IMR-90 (cell line): ENCODE data around the gene NLRX1.

Source experiments
- BHLHE40 ChIP-seq: fragments of 150-350 bp; IDR thresholded peaks from 2 replicates; pipeline ENCODE4 v1.6.1; 2016; ENCODE audit warnings: mild to moderate bottlenecking, low read depth, low read length
- CEBPB ChIP-seq: IDR thresholded peaks from 2 replicates; pipeline ENCODE4 v1.6.1; 2012; ENCODE audit warnings: low read depth, low read length, improper control_type of control experiment
- CHD1 ChIP-seq: IDR thresholded peaks from 2 replicates; pipeline ENCODE4 v1.6.1; 2012; ENCODE audit warnings: low read depth, low read length, improper control_type of control experiment
- CTCF ChIP-seq: conservative IDR thresholded peaks from 2 replicates; pipeline ENCODE4 v1.5.1; 2012; ENCODE audit warnings: mild to moderate bottlenecking, low read depth, low read length, improper control_type of control experiment
- MAZ ChIP-seq: IDR thresholded peaks from 2 replicates; pipeline ENCODE4 v1.6.1; 2012; ENCODE audit warnings: low read depth, mild to moderate bottlenecking, low read length, improper control_type of control experiment, moderate library complexity, borderline replicate concordance
- MXI1 ChIP-seq: IDR thresholded peaks from 2 replicates; pipeline ENCODE4 v1.6.1; 2012; ENCODE audit warnings: low read depth, mild to moderate bottlenecking, low read length, moderate library complexity, borderline replicate concordance
- POLR2A ChIP-seq: IDR thresholded peaks from 2 replicates; pipeline ENCODE4 v1.6.1; 2012; ENCODE audit warnings: mild to moderate bottlenecking, low read depth, low read length
- RAD21 ChIP-seq: IDR thresholded peaks from 2 replicates; pipeline ENCODE4 v1.6.1; 2012; ENCODE audit warnings: low read length, improper control_type of control experiment
- RCOR1 ChIP-seq: IDR thresholded peaks from 2 replicates; pipeline ENCODE4 v1.6.1; 2012; ENCODE audit warnings: mild to moderate bottlenecking, low read length, improper control_type of control experiment; ENCODE audit not compliant: insufficient replicate concordance
- RFX5 ChIP-seq: IDR thresholded peaks from 2 replicates; pipeline ENCODE4 v1.8.0; 2012; ENCODE audit warnings: low read depth, mild to moderate bottlenecking, low read length, moderate library complexity
- SMC3 ChIP-seq: fragments of 150-350 bp; IDR thresholded peaks from 2 replicates; pipeline ENCODE4 v1.6.1; 2016; ENCODE audit warnings: low read depth, mild to moderate bottlenecking, antibody characterized with exemption, low read length, moderate library complexity
- USF2 ChIP-seq: fragments of 150-350 bp; IDR thresholded peaks from 2 replicates; pipeline ENCODE4 v1.6.1; 2017; ENCODE audit warnings: mild to moderate bottlenecking, antibody characterized with exemption, low read length, low read depth
- TF ChIP-seq, protein P1 (sequence below): fragments of 150-350 bp; IDR thresholded peaks from 2 replicates; pipeline ENCODE4 v1.6.1; 2016; ENCODE audit warnings: low read depth, mild to moderate bottlenecking, low read length, moderate library complexity, borderline replicate concordance

GRCh38 chr11:119229288-119229672, 60.8 kb downstream of the NLRX1 start:
- TF ChIP-seq RAD21 (no peak), CTCF (no peak), CEBPB (no peak), POLR2A (no peak), MAZ (no peak), RFX5 (no peak), MXI1 (no peak), CHD1 (no peak), RCOR1 (no peak), USF2 (no peak), BHLHE40 (no peak), SMC3 (no peak)
- TF ChIP-seq, protein P1, sequence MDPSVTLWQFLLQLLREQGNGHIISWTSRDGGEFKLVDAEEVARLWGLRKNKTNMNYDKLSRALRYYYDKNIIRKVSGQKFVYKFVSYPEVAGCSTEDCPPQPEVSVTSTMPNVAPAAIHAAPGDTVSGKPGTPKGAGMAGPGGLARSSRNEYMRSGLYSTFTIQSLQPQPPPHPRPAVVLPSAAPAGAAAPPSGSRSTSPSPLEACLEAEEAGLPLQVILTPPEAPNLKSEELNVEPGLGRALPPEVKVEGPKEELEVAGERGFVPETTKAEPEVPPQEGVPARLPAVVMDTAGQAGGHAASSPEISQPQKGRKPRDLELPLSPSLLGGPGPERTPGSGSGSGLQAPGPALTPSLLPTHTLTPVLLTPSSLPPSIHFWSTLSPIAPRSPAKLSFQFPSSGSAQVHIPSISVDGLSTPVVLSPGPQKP: no peak
